GM18517 (cell line): ENCODE results near the gene SCYGR1.
"Not testable (repeated sequence)": the region's sequence is repeated elsewhere in the genome, so short reads cannot be mapped to it uniquely, and the experiment has no call there.

Experiments
- ATAC-seq: cut with Tn5 transposase; IDR thresholded peaks from one replicate; pipeline ENCODE4 v1.9.1; 2021; ENCODE audit warnings: mild to moderate bottlenecking, moderate library complexity; ENCODE audit not compliant: unreplicated experiment

Gene SCYGR1

DNA sequence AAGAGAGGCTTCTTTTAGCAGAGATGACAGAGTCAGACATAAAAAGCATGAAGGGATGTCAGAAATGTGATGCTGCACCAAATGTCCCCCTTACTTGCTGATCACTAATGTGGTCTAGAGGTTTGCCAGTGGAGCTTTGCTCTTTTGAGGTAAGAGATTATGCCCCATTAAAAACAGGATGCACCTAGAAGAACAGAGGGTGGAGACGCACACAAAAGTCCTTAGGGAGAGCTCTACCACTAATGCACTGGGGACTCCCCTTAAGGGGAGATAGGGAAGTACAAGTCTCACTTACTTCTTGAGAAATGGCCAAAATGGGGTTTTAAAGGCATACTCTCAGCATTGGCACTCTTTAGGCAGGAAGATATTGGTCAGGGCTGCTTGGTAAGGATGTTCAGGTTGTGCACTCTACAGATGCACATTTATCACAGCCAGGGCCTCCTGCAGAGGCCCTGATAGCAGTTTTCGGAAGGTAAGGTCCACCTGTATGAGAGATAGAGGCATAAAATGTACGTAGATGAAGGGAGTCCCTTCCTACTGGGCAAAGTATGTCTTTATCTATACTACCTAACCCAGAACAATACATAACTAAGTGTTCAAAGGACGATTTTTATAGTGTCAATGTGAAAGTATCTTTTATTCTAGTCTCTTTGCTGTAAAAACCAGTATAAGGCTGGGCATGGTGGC is 17.0 kb upstream of the SCYGR1 start:
- no peak for ATAC-seq

DNA sequence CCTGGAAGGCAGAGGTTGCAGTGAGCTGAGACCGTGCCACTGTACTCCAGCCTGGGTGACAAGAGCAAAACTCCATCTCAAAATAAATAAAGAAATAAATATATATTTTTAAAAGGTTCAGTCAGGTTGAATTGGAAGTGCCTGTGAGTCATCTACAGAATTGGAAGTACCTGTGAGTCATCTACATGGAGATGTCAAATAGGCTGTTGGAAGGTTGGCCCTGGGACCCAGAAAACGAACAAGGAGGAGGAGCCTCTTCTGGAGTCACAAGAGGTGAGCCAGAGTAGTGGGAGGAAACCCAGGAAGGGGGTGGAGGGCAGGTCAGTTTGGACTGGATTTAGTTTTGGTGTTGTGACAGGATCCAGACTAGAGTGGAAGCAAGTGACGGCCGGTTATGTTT is 15.2 kb upstream of the SCYGR1 start:
- ATAC-seq: no peak

DNA sequence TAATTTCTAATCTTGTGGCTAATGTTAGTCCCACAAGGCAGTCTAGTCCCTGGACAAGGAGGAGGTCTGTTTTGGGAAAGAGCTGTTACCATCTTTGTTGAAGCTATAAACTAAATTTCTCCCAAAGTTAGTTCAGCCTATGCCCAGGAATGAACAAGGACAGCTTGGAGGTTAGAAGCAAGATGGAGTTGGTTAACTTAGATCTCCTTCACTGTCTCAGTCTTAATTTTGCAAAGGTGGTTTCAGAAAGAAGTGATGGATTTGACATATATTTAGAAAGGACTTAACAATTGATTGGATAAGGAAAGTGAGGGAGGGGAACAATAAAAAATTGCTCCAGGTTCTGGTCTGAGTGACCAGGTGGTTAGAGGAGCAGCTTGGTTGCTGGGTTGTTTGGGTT is 14.6 kb upstream of the SCYGR1 start:
- no peak for ATAC-seq

DNA sequence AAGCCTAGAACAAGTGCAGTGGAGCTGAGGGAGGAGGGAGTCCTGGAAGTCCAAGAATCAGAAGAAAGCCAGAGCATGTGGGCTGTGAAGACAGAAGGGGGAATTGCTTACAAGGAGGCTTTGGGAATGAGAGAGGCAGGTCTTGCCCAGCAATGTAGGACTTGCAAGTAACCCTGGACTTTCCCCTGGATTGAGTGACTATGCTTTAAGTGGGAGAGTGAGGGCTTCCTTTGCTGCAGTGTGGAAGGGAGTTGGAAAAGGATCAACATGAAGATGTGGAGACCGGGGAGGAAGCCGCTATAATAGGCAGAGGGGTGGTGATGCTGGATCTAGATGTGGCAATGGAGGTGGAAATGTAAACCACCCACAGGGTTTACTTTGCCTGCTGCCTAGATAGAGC is 13.8 kb upstream of the SCYGR1 start:
- no peak for ATAC-seq

DNA sequence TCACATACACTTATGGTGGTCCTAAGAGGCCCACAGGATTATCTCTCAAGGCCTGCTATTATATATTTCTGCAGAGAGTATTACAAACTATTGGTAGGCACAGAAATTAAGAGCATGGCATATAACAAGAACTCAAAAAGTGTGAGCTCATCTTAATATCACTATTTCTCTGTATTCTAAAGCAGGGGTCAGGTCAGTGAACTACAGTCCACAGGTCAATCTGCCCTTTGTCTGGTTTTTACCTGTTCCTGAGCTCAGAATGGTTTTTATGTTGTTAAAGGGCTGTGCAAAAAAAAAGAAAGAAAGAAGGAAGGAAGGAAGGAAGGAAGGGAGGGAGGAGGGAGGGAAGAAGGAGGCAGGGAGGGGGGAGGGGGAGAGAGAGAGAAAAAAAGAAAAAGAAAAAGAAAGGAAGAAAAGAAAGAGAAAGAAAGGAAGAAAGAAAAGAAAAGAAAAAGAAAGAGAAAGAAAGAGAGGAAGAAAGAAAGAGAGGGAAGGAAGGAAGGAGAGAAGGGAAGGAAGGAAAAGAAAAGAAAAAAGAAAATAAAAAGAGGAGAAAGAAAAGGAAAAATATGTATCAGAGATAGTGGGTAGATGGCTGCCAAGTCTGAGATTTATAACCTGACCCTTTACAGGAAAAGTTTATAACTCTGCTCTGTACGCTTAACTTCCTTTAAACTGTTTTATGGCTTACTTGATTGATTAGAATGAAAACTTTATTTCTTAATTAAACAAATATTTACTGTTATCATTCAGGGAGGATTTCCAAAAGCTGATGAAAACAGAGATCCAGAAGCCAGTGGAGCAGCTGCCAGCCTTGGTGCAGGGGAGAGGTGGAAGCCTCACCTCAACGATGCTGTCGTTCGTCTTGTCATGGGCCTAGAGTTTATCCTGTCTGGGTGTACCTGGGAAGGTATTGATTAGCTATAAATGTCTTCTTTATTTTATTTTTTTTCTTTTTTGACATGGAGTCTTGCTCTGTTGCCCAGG is 11.2 kb upstream of the SCYGR1 start:
- no peak for ATAC-seq

DNA sequence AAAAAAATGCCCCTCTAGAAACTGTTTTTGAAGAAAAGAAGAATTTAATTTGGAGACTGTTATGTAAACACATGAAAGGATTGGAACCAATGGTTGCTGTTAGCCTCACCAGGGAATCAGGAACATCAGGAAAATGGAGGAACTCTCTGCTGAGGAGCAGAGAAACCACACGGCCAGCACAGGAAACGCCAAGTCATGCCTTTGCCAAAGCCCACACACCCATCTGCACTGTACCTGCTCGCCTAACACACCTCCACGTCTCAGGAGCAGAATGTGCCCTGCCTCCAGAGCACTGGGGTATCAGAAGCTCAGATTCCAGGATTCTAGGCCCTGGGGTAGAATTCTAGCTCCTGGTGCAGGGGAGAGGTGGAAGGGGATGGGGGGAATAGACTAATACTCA is 9.8 kb upstream of the SCYGR1 start:
- no peak for ATAC-seq

DNA sequence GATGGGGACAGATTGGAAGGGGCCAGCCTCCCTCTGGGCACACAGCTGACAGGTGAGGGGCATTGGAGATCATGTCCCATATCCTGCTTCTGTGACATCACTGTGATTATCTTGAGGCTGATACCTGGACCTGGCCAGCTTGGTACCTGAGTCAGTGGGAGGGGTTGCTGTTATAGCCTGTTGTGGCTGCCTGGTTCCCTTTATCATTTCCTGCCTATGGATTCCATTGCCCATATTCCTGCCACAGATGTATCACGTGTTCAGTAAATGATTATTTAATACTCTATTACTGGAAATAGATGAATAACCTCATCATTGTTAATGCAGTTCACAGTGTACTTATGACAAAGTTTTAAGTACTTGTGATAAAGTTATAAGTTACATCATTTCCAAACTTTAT is 7.8 kb upstream of the SCYGR1 start:
- no peak for ATAC-seq

DNA sequence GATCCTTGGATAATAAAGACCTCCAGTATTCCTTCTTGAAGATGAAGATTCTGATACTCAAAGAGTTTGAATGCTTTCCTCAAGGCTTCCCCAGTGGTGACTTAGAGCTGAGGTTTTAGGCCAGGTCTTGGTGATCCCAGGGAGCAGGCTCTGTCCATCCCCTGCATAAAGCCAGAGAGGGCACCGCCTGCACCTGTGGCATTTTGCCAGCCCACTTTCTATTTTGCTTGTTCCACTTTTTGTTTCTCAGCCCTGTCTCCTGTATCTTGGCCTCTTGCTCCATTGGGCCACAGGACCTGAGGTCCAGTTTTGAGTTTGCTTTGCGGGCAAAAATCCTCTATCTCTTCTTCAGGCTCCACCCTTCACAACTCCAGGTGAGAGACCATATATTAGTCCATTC is 6.7 kb upstream of the SCYGR1 start:
- ATAC-seq: no peak

DNA sequence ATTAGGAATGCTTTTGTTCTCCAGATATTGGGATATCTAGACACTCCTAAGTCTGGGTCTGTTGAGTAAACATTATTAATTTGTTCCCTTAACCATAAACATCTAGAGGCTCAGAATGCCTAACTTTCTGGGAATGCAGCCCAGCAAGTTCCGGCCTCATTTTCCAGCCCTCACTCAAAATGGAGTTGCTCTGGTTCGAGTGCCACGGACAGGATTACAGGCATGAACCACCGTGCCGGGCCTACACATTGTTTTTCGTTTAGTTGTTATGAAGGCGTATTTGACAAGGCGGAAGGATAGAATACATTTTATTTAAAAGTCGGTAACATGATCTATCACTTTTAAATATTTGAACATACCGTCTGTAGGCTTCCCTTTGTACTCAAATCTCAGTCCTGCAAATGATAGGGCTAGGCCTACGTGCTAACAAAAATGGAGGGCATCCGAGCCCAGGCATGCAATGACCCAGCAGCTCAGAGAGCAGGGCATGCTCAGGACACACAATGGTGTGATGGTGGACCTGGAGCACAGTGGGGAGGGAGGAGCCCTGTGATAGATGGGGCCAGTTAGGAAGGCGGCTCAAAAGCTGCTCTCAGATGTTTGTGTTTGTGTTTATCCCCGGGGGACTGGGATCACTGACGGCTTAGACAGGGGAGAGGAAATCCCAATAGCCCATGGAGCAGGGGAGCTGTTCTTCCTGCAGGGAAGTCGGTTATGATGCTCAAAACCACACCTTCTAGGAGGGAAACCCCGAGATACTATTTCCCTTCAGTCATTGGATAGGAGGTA is 2.9 kb upstream of the SCYGR1 start:
- no peak for ATAC-seq

DNA sequence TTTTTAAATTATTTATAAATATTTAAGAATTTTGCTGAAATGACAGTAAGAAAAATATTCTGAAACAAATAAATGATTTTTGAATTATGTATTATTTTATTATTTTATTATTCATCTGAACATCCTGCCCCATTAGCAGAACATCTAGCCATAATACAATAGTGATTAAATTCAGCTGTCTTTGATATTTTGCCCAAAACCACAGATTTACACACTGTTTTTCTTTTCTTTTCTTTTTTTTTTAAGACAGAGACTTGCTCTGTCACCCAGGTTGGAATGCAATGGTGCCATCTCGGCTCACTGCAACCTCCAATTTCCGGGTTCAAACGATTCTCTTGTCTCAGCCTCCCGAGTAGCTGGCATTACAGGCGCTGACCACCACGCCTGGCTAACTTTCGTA is 1.9 kb upstream of the SCYGR1 start:
- no peak for ATAC-seq

DNA sequence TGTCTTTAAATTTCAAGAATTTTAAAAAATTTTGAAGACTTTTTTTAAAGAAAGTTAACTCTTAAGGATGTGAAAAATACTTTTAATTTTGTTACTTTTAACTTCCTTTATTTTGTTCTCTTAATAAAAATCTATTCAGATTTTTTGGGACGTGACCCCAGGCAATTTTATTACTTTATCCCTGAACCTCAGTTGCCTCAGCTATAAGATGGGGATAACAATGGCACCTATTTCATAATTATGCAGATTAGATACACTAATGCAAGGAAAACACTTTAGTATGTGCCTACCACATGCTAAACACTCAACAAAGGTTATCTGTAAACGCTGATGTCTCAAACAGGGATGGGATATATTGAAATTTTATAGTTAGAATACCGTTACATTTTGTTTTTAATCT is 1.5 kb upstream of the SCYGR1 start:
- no peak for ATAC-seq

DNA sequence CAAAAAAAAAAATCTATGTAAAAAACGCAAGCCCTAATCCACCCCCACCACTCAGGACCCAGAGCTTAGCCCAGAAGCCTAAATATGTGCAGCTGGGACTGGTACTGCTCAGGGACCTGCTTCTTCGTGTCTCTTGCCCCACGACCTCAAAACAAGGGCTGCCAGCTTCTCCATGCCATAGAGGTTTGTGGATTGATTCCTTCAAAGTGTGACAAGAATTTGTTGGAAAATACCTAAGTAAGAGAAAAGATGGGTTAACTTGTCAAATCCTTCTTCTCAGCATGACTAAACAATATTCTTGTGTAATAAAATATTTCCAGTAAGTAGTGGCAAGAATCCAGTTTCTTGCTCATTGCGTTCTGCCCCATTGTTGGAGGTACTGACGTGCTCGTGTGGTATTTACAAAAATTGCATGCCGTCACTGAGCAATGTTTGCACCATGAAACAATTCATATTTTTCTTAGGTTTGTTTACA is 825 bp upstream of the SCYGR1 start:
- no peak for ATAC-seq

DNA sequence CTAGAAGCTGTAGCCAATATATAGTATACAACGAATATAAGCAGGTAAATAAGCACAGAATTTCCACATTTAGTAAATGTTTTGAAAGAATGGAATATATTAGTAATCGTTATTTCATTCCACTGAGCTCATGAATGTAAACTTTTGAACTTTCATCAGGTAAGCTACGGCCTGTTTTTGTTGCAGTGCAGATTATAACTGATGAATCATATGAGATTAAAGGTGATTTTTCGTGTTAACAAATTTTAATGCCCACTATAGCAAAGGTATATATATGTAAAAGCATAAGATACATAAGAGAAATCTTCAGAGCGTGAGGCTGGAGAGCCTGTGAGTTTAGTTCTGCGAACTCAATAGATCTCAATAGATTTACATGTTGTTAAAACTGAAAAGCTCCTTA is 1.1 kb downstream of the SCYGR1 start:
- ATAC-seq: no peak

DNA sequence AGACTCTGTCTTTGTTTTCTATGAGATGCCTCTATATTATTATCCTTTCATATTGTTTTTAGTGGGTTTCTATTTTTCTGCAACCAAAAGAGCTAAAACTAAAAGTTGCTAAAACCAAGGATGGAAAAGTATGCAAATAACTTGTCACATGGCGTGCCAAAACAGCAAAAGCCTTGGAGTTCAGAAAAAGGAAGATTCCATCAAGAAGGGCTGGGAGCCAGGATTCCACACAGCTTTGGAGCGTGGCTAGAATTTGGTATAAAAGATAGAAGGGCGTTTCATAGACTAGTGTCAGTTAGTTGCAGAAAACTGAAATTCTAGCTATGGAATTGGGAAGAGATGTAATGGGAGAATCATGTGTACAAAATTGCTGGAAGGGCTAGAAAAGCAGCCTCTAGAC is 4.1 kb downstream of the SCYGR1 start:
- ATAC-seq: no peak

DNA sequence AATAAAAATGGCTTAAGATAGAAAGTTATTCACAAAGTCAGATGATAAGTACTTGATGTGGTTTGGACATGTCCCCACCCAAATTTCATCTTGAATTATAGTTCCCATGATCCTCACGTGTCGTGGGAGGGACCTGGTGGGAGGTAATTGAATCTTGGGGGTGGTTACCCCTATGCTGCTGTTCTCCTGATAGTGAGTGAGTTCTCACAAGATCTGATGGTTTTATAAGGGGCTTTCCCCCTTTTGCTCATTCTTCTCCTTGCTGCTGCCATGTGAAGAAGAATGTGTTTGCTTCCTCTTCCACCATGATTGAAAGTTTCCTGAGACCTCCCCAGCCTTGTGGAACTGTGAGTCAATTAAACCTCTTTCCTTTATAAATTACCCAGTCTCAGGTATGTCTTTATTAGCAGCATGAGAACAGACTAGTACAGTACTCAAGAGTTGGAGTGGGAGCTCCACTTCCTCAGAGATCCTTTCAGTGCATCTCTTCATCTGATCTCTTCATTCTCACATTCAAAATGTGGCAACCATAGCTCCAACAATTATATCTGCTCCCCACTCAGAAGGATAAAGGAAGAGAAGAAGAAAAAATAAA is 5.4 kb downstream of the SCYGR1 start:
- not testable (repeated sequence) for ATAC-seq

DNA sequence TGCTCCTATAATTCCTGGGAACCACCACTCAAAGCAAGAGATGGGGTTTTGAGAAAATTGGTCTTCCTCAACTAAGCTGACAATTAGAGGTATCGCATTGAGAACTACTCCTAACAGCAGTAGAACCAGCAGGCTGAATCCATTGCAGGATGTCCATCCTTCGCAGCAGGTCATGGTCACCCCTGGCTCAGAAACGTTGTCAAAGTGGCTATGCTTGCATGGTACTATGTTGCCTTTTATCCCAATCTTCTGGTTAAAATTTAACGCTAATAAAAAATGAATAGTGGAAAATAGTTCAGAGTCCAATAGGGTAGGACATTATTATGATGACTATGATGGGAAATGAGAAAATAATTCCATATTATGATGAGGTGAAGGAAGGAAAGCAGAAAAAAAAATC is 8.7 kb downstream of the SCYGR1 start, which contains the start of gene TM4SF20:
Gene TM4SF20 (minus strand): TSS at position 212 of the 400 bp plus-strand sequence. CDS start 38 bp downstream, at position 174.
- ATAC-seq: no peak

DNA sequence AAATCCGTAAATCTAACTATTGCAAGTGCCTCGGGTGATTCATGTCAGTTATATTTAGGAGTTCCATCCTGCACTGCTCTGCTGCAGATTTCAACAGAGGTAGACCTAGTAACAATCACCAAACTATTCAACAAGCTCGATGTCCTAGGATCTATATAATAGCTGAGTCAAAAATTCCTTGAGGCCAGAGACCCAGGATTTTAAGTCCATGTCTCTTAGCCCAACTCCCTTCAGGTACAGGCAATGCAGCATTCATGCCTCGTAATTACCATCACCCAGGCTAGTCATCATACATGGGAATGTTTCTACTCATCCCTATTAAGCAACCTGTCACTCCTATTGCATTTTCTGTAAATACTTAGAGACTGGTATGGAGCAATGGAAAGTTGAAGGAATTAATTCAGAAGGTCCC is 9.4 kb downstream of the SCYGR1 start:
- no peak for ATAC-seq

DNA sequence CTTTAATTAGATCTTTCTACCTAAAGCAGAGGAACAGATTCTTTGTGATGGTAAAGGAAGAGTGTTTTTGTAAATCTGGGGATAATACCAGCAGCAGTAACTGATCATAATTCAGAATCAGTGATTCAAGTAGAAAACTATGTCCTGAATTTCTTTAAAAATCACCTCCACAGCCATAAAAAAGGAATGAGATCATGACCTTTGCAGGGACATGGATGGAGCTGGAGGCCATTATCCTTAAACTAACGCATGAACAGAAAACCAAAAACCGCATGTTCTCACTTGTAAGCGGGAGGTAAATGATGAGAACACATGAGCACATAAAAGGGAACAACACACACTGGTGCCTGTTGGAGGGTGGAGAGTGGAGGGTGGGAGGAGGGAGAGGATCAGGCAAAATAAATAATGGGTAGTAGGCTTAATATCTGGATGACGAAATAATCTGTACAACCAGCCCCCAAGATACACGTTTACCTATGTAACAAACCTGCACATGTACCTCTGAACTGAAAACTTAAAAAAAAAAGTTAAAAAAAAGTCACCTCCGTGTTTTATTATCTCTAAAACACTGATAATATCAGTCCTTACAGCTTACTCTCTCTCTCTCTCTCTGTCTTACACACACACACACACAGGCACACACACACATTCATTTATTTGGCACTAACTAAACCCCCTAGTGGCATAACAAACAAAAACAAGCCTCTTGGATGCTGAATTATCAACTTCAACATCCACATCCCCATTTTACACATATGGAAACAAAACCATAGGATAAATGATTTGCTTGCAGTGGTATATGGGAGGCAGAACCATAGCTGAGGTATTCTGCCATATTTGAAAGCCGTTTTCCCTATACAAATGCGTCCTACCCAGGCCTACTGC is 10.0 kb downstream of the SCYGR1 start:
- ATAC-seq: no peak

DNA sequence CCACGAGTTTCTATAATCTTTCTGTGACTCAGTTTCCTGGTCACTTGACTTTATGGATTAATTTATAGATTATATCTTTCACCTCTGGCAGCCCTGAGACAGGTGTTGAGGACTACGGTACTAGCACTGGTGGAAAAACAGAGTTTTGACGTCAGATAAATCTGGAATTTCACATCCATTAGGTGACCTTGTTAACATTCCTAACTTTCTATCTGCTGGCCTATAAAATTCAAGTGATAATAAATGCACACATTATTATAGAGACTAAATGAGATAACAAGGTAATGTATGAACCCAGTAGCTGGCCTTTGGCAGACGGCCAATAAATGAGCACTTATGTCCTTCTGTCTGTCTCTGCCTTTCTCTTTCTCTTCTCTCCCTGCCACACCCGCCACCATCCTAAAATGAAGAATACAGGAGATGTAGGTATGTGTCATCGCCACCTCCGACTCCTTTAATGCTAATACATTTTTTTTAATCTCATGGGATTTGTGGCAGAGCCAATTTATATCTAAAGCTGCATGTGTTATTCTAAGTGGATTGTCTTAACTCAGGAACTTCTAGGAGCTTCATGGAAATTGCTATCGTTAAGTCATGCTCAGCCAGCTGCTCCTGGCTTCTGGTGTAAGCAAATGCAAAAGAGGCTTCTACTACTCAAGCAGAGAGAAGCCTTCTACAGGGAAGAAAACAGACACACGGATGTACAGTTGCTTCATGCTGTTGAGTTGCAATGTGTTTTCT is 10.9 kb downstream of the SCYGR1 start:
- ATAC-seq: no peak
